ENCODE results near the gene RNF207. TPM values are rescaled to one million over a fixed set of nuclear protein-coding genes. Genes with fewer than 3 reads are reported as not detected.

RNF207 gene
- total RNA-seq, 4 donors from 2014 or later, result 4.6 to 9.8 (median 9.5) TPM

DNA sequence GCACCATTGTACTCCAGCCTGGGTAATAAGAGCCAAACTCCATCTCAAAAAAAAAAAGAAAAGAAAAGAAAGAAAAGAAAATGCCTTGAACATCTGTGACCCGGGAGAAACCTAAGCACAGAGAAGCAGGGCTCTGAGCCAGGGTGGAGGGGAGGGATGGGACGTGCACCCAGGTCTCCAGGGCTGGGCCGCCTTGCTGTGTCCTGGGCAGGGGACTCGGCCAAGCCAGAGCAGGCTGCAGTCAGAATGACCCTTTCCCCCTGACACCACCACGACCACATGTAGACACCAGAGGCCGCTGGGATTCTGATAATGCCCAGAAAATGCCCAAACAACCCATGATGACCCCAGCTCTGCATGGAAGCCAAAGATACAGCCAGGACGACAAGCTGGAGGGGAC lies 43.6 kb upstream of the RNF207 start:
- DNase-seq (ENCODE audit: low spot score in 2 of 2), result no peak
- Histone ChIP-seq H3K4me3 (no peak overlapping the region), H3K4me1 (peaks cover 9% of the 10 kb centered on the region), H3K36me3 (no peaks in the 10 kb centered on the region), H3K27ac (no peak overlapping the region), H3K9me3 (no peaks in the 10 kb centered on the region), H3K27me3 (peaks cover 48% of the 10 kb centered on the region)
- WGBS, result 70% methylated on average over 6 of the region's 7 CpGs
- TF ChIP-seq CTCF (IDR thresholded peaks at IDR 0.05) (no peak), POLR2A (IDR thresholded peaks at IDR 0.05) (no peak), POLR2AphosphoS5 (IDR thresholded peaks at IDR 0.05) (no peak), EP300 (IDR thresholded peaks at IDR 0.05) (no peak)

- H3K36me3 ChIP-seq, result no peaks in the 10 kb centered on the region
- WGBS, result 60% methylated on average over 4 of the region's 13 CpGs
- TF ChIP-seq POLR2A (IDR thresholded peaks at IDR 0.05) (no peak), POLR2AphosphoS5 (IDR thresholded peaks at IDR 0.05) (no peak), CTCF (IDR thresholded peaks at IDR 0.05) (no peak), EP300 (IDR thresholded peaks at IDR 0.05) (no peak)
- DNase-seq (ENCODE audit: low spot score in 2 of 2), result no peak
- peaks cover 6% of the 10 kb centered on the region for H3K4me1 ChIP-seq
- no peak overlapping the region for H3K27ac ChIP-seq
- H3K9me3 ChIP-seq, result no peaks in the 10 kb centered on the region
- no peak overlapping the region for H3K4me3 ChIP-seq
- peaks cover 48% of the 10 kb centered on the region for H3K27me3 ChIP-seq
Observed at GRCh38 chr1:6162773-6163172, 43.1 kb upstream of the RNF207 start.

DNA sequence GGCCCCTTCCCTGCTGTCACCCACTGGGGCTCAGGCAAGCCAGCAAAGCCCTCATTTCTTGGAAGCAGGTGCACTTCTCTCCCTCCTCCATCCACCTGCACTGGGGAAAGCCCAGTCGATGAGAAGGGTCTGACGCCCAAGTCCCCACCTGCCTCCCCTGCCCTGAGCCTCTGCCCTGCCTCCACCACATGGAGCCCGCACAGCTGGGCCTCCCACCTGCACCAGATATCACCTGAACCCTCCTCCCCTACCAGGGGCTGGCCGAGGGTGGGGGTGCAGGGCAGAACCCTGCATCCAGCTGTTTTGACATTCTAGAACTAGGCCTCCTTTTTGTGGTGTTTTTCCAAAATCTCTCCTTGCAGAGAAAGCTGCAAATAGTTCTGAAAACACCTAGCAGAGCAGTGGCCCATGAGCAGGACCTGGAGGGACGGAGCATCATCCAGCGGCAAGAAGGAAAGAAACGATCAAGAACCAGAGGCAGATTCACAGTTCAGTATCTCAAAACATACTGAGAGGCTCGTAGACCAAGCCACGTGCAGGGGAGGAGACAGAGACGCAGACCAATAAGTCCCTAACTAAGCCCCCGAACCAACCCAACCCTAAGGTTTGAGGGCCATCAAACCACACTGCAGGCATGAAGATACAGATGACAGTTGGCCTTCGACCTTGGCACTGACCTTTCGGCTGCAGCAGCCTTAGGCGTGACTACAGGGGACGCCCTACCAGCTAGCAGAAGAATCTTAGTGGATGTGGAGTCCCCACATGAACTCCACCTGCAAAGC lies 42.5 kb upstream of the RNF207 start:
- no peak overlapping the region for H3K27ac ChIP-seq
- 73% methylated on average over 8 of the region's 15 CpGs for WGBS
- H3K4me3 ChIP-seq, result no peak overlapping the region
- TF ChIP-seq POLR2AphosphoS5 (IDR thresholded peaks at IDR 0.05) (no peak), EP300 (IDR thresholded peaks at IDR 0.05) (no peak), POLR2A (IDR thresholded peaks at IDR 0.05) (no peak), CTCF (IDR thresholded peaks at IDR 0.05) (no peak)
- peaks cover under 1% of the 10 kb centered on the region for H3K4me1 ChIP-seq
- H3K27me3 ChIP-seq, result peaks cover 50% of the 10 kb centered on the region
- H3K9me3 ChIP-seq, result no peaks in the 10 kb centered on the region
- no peak for DNase-seq (ENCODE audit: low spot score in 2 of 2)
- no peaks in the 10 kb centered on the region for H3K36me3 ChIP-seq

- H3K9me3 ChIP-seq, result no peaks in the 10 kb centered on the region
- no peak overlapping the region for H3K4me3 ChIP-seq
- no peak overlapping the region for H3K27ac ChIP-seq
- WGBS, result 70% methylated on average over 18 of the region's 19 CpGs
- no peak for TF ChIP-seq CTCF (IDR thresholded peaks at IDR 0.05)
- no peaks in the 10 kb centered on the region for H3K4me1 ChIP-seq
- no peak for DNase-seq (ENCODE audit: low spot score in 2 of 2)
- H3K36me3 ChIP-seq, result no peaks in the 10 kb centered on the region
- H3K27me3 ChIP-seq, result peaks cover 54% of the 10 kb centered on the region
Observed at GRCh38 chr1:6163973-6164617, 41.8 kb upstream of the RNF207 start.

GRCh38 chr1:6165027-6165426 lies 40.9 kb upstream of the RNF207 start:
- TF ChIP-seq EP300 (IDR thresholded peaks at IDR 0.05) (no peak), POLR2AphosphoS5 (IDR thresholded peaks at IDR 0.05) (no peak), POLR2A (IDR thresholded peaks at IDR 0.05) (no peak), CTCF (IDR thresholded peaks at IDR 0.05) (no peak)
- WGBS, result 79% methylated on average over 6 of the region's 7 CpGs
- Histone ChIP-seq H3K27me3 (peaks cover 60% of the 10 kb centered on the region), H3K9me3 (no peaks in the 10 kb centered on the region), H3K4me3 (no peak overlapping the region), H3K4me1 (no peaks in the 10 kb centered on the region), H3K27ac (no peak overlapping the region), H3K36me3 (no peaks in the 10 kb centered on the region)
- no peak for DNase-seq (ENCODE audit: low spot score in 2 of 2)
